IPS-20b (cell line): ENCODE data around the gene KBTBD6.
"Not testable (repeated sequence)": the region's sequence is repeated elsewhere in the genome, so short reads cannot be mapped to it uniquely, and the experiment has no call there.

ENCODE experiments used
- H3K27ac ChIP-seq: one replicate; pipeline ENCODE4 v1.5.1; 2013; ENCODE audit warnings: low read length
- H3K27me3 ChIP-seq: 2 replicates; pipeline ENCODE4 v1.6.1; 2013; ENCODE audit warnings: mild to moderate bottlenecking, low read length, inconsistent platforms; ENCODE audit not compliant: insufficient read depth
- H3K36me3 ChIP-seq: 2 replicates; pipeline ENCODE4 v1.6.1; 2013; ENCODE audit warnings: low read depth, mild to moderate bottlenecking, inconsistent platforms, low read length, moderate library complexity; ENCODE audit not compliant: insufficient read depth
- H3K4me1 ChIP-seq: 2 replicates; pipeline ENCODE4 v1.6.1; 2013; ENCODE audit warnings: mild to moderate bottlenecking, control low read depth, inconsistent platforms, low read length, moderate library complexity; ENCODE audit not compliant: insufficient read depth
- H3K4me3 ChIP-seq: 2 replicates; pipeline ENCODE4 v1.5.1; 2013; ENCODE audit warnings: mild to moderate bottlenecking, low read length, inconsistent platforms
- H3K9ac ChIP-seq: 2 replicates; pipeline ENCODE4 v1.6.1; 2013; ENCODE audit warnings: low read depth, mild to moderate bottlenecking, inconsistent platforms, low read length, moderate library complexity
- H3K9me3 ChIP-seq: 2 replicates; pipeline ENCODE4 v1.6.1; 2013; ENCODE audit warnings: mild to moderate bottlenecking, low read depth, low read length, inconsistent platforms; ENCODE audit not compliant: insufficient read depth

Gene KBTBD6

DNA sequence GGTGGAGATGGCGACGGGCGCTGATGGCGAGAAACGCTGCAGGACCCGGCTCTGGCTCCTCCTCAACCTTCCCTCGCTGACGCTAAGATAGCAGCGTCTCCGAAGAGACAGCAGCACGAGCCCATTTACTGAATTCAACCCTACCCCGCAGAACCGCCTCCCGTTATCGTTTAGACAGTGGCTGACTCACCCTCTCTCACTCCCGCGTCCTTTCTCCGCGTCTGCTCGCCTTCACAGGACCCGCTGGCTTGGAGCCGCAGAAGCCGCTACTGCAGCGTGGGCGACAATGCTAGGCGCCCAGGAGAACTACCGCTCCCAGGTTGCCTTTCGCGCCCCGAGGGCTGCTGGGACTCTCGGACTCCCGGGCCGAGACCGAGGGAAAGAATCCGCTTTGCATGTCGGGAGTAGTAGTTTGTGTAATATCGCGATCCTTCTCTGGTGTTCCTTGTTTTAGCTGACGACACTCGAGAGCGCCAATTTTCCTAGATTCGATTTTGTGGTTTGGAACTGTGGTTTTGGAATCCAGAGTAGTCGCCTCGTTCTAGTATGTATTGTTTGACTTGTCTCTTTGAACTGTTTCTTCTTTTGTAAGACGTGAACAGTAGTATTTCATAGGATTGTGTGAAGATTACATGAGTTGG is at the start of gene KBTBD6:
TSS of gene KBTBD6 (minus strand) at position 291 of the 641 bp plus-strand sequence. CDS start 291 bp downstream, outside the sequence.
- peak within 1 kb of the TSS; percentile 88 for H3K9ac ChIP-seq
- H3K4me1 ChIP-seq, result peaks cover 15% of the 10 kb centered on the region
- no peaks in the 10 kb centered on the region for H3K9me3 ChIP-seq
- no peaks in the 10 kb centered on the region for H3K27me3 ChIP-seq
- H3K36me3 ChIP-seq, result peaks cover 13% of the 10 kb centered on the region; the same call in 1 of the 2 replicates
- H3K27ac ChIP-seq, result no peak within 1 kb of the TSS
- H3K4me3 ChIP-seq, result peak within 1 kb of the TSS; percentile 81

DNA sequence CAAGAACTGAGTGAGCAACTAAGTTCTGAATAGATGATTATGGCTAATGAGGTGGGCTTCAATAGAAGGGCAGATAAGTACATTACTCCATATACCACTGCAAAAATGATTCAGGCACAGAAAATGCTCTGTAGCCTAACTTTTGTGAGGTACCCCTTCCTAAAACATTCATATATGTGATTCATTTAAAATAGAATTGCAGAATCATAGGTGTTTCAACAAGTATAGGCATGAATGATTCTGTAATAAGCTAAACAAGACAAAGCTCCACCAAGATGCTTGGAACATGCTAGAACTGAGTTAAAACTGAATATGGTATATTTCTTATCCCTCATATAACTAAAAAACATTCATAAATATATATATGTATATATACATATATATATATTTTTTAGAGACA is 49.6 kb upstream of the KBTBD6 start:
- H3K9me3 ChIP-seq, result no peaks in the 10 kb centered on the region; the same call in 1 of the 2 replicates
- H3K4me1 ChIP-seq, result no peaks in the 10 kb centered on the region
- no peak overlapping the region for H3K9ac ChIP-seq
- H3K36me3 ChIP-seq, result no peaks in the 10 kb centered on the region
- no peaks in the 10 kb centered on the region for H3K27me3 ChIP-seq
- no peak overlapping the region for H3K27ac ChIP-seq
- H3K4me3 ChIP-seq, result no peak overlapping the region

GRCh38 chr13:41179593-41180250 is 47.1 kb upstream of the KBTBD6 start:
- Histone ChIP-seq H3K27ac (no peak overlapping the region), H3K9me3 (peaks cover 19% of the 10 kb centered on the region), H3K27me3 (no peaks in the 10 kb centered on the region), H3K4me3 (no peak overlapping the region), H3K4me1 (no peaks in the 10 kb centered on the region), H3K36me3 (no peaks in the 10 kb centered on the region), H3K9ac (no peak overlapping the region)

GRCh38 chr13:41178040-41178439 is 45.4 kb upstream of the KBTBD6 start:
- Histone ChIP-seq H3K36me3 (no peaks in the 10 kb centered on the region), H3K9me3 (peaks cover 24% of the 10 kb centered on the region), H3K4me1 (no peaks in the 10 kb centered on the region), H3K27ac (no peak overlapping the region), H3K4me3 (no peak overlapping the region), H3K9ac (no peak overlapping the region), H3K27me3 (no peaks in the 10 kb centered on the region)

DNA sequence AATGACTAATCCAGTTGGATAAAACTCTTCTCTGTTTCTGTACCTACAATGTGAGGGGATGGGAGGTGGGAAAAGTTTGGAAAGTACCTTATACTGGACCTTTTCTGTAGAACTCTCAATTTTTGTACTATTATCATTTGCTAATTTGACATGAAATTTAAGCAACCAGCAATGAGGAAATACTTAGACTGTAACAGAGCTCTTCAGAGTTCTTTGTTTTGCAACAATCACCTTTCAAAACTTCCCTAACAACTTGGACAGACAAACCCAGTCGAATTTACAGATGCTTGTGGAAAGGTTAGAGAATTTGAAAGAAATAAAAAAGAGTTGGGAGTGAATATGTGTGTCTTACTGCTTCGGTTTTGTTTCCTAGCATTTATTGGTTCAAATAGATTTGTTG is 45.0 kb upstream of the KBTBD6 start:
- no peaks in the 10 kb centered on the region for H3K27me3 ChIP-seq
- peaks cover 24% of the 10 kb centered on the region for H3K9me3 ChIP-seq
- H3K27ac ChIP-seq, result no peak overlapping the region
- H3K4me1 ChIP-seq, result no peaks in the 10 kb centered on the region
- H3K9ac ChIP-seq, result no peak overlapping the region
- no peak overlapping the region for H3K4me3 ChIP-seq
- no peaks in the 10 kb centered on the region for H3K36me3 ChIP-seq

- H3K9ac ChIP-seq, H3K36me3 ChIP-seq, H3K4me1 ChIP-seq, H3K4me3 ChIP-seq, H3K27me3 ChIP-seq, H3K27ac ChIP-seq: not testable (repeated sequence)
- peaks cover 24% of the 10 kb centered on the region for H3K9me3 ChIP-seq
These were observed 43.0 kb upstream of the KBTBD6 start for GRCh38 chr13:41175576-41175975.

DNA sequence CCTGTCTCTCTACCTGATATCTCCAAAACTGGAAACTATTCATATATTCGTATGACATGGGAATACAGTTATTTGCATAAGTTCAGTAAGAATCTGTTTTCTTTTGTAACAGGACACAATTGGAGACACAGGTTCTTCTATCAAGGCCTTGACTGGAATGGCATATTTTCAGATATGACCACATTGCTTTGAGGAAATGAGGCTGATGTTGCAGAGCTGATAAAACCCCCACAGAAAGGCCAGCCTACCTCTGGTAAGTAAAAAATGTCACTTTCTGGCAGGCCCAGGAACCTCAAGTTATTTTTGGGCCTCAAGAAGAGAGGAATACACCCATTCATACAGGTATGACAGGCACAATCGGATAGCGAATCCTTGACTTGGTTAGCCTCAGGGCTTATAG is 29.5 kb upstream of the KBTBD6 start:
- Histone ChIP-seq H3K4me3 (no peak overlapping the region), H3K27ac (no peak overlapping the region), H3K27me3 (no peaks in the 10 kb centered on the region), H3K4me1 (peaks cover 9% of the 10 kb centered on the region), H3K9me3 (no peaks in the 10 kb centered on the region), H3K36me3 (no peaks in the 10 kb centered on the region), H3K9ac (no peak overlapping the region)

GRCh38 chr13:41159174-41159573 is 26.6 kb upstream of the KBTBD6 start:
- Histone ChIP-seq H3K4me1 (peaks cover 18% of the 10 kb centered on the region), H3K27me3 (no peaks in the 10 kb centered on the region), H3K9ac (no peak overlapping the region), H3K36me3 (no peaks in the 10 kb centered on the region), H3K9me3 (no peaks in the 10 kb centered on the region), H3K4me3 (no peak overlapping the region), H3K27ac (no peak overlapping the region)

DNA sequence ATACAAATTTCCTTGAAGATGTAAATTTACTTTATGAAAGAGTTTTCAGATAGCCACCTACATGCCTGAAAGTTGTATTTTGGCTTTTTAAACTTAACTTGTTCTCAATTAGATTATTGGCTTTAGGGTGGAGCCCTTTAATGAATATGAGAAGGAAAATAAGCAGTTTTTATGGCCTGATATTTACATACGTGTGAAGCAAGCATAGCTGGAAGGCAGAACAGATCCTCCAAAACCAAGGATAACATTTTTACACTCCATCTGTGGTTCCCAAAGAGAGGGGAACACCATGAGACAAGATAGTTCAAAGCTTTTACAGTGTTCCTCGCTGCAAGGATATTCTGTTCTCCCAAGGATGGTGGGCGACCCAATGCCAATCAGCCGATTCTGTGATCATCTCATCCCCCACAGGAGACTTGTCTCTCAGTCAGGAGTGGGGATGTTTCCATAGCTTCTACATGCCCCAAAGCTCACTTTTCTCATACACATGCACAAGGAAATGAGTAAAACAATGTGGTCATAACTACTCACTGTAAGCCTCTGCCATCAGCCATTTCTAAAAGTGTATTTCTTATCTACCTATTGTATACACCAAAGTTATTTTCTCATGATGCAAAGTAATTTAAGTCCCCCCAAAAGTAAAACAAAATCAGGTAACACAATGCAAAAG is 24.6 kb upstream of the KBTBD6 start:
- Histone ChIP-seq H3K4me1 (peaks cover 18% of the 10 kb centered on the region), H3K27ac (no peak overlapping the region), H3K9me3 (peaks cover 4% of the 10 kb centered on the region; the same call in 1 of the 2 replicates), H3K36me3 (no peaks in the 10 kb centered on the region), H3K9ac (no peak overlapping the region), H3K4me3 (no peak overlapping the region), H3K27me3 (no peaks in the 10 kb centered on the region)

- Histone ChIP-seq H3K27ac (no peak overlapping the region), H3K4me1 (peaks cover 18% of the 10 kb centered on the region)
These were observed 24.0 kb upstream of the KBTBD6 start for GRCh38 chr13:41156620-41157019.

DNA sequence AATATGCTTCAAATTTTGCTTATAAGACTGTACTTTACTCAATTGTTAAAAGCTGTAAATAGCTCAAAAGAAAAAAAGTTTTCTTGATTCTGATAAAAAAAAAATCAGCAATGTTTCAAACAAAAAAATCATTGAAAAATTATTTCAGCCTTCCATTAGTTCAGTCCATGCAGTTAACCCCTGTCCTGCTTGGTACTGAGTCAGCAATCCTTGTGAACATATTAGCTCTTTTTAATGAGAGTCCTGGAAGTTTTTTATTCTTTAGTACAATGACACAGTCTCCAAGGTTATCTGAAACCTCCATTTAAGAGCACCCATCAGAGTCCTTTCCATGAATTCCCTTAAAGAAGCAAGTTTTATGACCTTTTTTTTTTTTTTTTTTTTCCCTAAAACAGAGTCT is 21.4 kb upstream of the KBTBD6 start:
- no peaks in the 10 kb centered on the region for H3K27me3 ChIP-seq
- H3K9ac ChIP-seq, result no peak overlapping the region
- H3K4me1 ChIP-seq, result peaks cover 14% of the 10 kb centered on the region
- H3K27ac ChIP-seq, result no peak overlapping the region
- peaks cover 35% of the 10 kb centered on the region for H3K9me3 ChIP-seq
- no peaks in the 10 kb centered on the region for H3K36me3 ChIP-seq
- no peak overlapping the region for H3K4me3 ChIP-seq

More at GRCh38 chr13:41156620-41157019, 24.0 kb upstream of the KBTBD6 start:
- no peak overlapping the region for H3K9ac ChIP-seq
- H3K36me3 ChIP-seq, result no peaks in the 10 kb centered on the region
- H3K9me3 ChIP-seq, result peaks cover 9% of the 10 kb centered on the region; the same call in 1 of the 2 replicates
- no peaks in the 10 kb centered on the region for H3K27me3 ChIP-seq
- H3K4me3 ChIP-seq, result no peak overlapping the region

GRCh38 chr13:41152005-41152404 is 19.4 kb upstream of the KBTBD6 start:
- no peaks in the 10 kb centered on the region for H3K27me3 ChIP-seq
- H3K36me3 ChIP-seq, result peaks cover 12% of the 10 kb centered on the region; the same call in 1 of the 2 replicates
- no peak overlapping the region for H3K4me3 ChIP-seq
- no peak overlapping the region for H3K27ac ChIP-seq
- H3K9ac ChIP-seq, result no peak overlapping the region
- peaks cover 53% of the 10 kb centered on the region for H3K9me3 ChIP-seq
- H3K4me1 ChIP-seq, result peaks cover 7% of the 10 kb centered on the region
